ACC112 (cell line): ENCODE results near the gene RHEBL1.
A peak's percentile ranks its signal among the peaks of the same experiment; 100 is the strongest.

Experiments used
- H2AFZ ChIP-seq: fragments of 200-600 bp; sonication (generic); one replicate; pipeline ENCODE4 v1.6.0; 2017; ENCODE audit warnings: antibody characterized with exemption, low read length; ENCODE audit not compliant: unreplicated experiment
- H3K27ac ChIP-seq: fragments of 200-600 bp; sonication (generic); 2 replicates; pipeline ENCODE4 v1.5.1; 2014; ENCODE audit warnings: low read depth, mild to moderate bottlenecking, antibody characterized with exemption, low read length, moderate library complexity
- H3K27me3 ChIP-seq: fragments of 200-600 bp; sonication (generic); 2 replicates; pipeline ENCODE4 v1.6.1; 2014; ENCODE audit warnings: mild to moderate bottlenecking, antibody characterized with exemption, low read length, moderate library complexity, mixed read lengths; ENCODE audit not compliant: insufficient read depth
- H3K36me3 ChIP-seq: fragments of 200-600 bp; sonication (generic); 2 replicates; pipeline ENCODE4 v1.6.1; 2016; ENCODE audit warnings: mild to moderate bottlenecking, antibody characterized with exemption, low read length, moderate library complexity, mixed read lengths; ENCODE audit not compliant: insufficient read depth
- H3K4me1 ChIP-seq: fragments of 200-600 bp; sonication (generic); one replicate; pipeline ENCODE4 v1.6.1; 2016; ENCODE audit warnings: low read length, mixed read lengths; ENCODE audit not compliant: insufficient read depth, unreplicated experiment, control insufficient read depth
- H3K4me3 ChIP-seq: fragments of 200-600 bp; sonication (generic); 2 replicates; pipeline ENCODE4 v1.5.1; 2014; ENCODE audit warnings: mild to moderate bottlenecking, low read depth, low read length
- H3K79me2 ChIP-seq: fragments of 200-600 bp; sonication (generic); one replicate; pipeline ENCODE4 v1.6.0; 2016; ENCODE audit warnings: low read length; ENCODE audit not compliant: control insufficient read depth, unreplicated experiment, insufficient read depth

Gene RHEBL1

DNA sequence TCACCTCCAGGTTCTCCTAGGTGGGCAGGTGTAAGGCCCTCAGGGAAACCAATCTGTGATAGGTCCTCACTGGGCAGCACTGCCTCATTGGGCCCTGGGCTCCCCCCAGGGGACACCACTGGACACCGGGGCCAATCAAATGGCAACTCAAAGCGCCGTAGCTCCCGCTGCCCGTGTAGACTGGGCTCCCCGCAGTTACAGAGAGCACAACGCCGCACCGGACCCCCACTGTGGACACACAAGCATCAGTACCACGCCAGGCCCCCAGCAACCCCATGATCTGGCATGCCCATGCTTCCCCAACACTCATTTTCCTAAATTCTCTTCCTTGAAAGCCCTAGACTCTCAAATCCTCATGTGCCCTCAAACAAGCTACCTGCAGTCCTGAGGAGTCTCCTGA lies 15.3 kb downstream of the RHEBL1 start:
- no peak overlapping the region for H3K27ac ChIP-seq
- peaks cover 42% of the 10 kb centered on the region for H3K4me1 ChIP-seq
- no peaks in the 10 kb centered on the region for H3K27me3 ChIP-seq
- no peak overlapping the region for H2AFZ ChIP-seq
- peaks cover 74% of the 10 kb centered on the region for H3K79me2 ChIP-seq
- no peaks in the 10 kb centered on the region; the same call in 1 of the 2 replicates for H3K36me3 ChIP-seq
- no peak overlapping the region for H3K4me3 ChIP-seq

- Histone ChIP-seq H3K79me2 (peaks cover 70% of the 10 kb centered on the region), H3K27me3 (no peaks in the 10 kb centered on the region), H3K36me3 (peaks cover 1% of the 10 kb centered on the region), H3K27ac (no peak overlapping the region), H2AFZ (no peak overlapping the region), H3K4me1 (peaks cover 46% of the 10 kb centered on the region), H3K4me3 (no peak overlapping the region)
Observed at GRCh38 chr12:49054096-49054495, 15.7 kb downstream of the RHEBL1 start.

- peaks cover 16% of the 10 kb centered on the region for H3K36me3 ChIP-seq
- no peak overlapping the region for H3K27ac ChIP-seq
- H3K4me1 ChIP-seq, result peaks cover 41% of the 10 kb centered on the region
- H3K79me2 ChIP-seq, result peaks cover 55% of the 10 kb centered on the region
- H3K4me3 ChIP-seq, result no peak overlapping the region
- no peaks in the 10 kb centered on the region for H3K27me3 ChIP-seq
- no peak overlapping the region for H2AFZ ChIP-seq
Observed at GRCh38 chr12:49052451-49053208, 17.1 kb downstream of the RHEBL1 start.

- Histone ChIP-seq H3K4me1 (peaks cover 33% of the 10 kb centered on the region), H3K4me3 (no peak overlapping the region), H3K27ac (no peak overlapping the region), H3K36me3 (peaks cover 18% of the 10 kb centered on the region), H3K79me2 (peaks cover 48% of the 10 kb centered on the region), H2AFZ (no peak overlapping the region), H3K27me3 (no peaks in the 10 kb centered on the region)
Observed at GRCh38 chr12:49051777-49052438, 17.9 kb downstream of the RHEBL1 start.

- Histone ChIP-seq H3K79me2 (peaks cover 42% of the 10 kb centered on the region), H3K36me3 (peaks cover 18% of the 10 kb centered on the region)
Observed at GRCh38 chr12:49051373-49051764, 18.4 kb downstream of the RHEBL1 start.

DNA sequence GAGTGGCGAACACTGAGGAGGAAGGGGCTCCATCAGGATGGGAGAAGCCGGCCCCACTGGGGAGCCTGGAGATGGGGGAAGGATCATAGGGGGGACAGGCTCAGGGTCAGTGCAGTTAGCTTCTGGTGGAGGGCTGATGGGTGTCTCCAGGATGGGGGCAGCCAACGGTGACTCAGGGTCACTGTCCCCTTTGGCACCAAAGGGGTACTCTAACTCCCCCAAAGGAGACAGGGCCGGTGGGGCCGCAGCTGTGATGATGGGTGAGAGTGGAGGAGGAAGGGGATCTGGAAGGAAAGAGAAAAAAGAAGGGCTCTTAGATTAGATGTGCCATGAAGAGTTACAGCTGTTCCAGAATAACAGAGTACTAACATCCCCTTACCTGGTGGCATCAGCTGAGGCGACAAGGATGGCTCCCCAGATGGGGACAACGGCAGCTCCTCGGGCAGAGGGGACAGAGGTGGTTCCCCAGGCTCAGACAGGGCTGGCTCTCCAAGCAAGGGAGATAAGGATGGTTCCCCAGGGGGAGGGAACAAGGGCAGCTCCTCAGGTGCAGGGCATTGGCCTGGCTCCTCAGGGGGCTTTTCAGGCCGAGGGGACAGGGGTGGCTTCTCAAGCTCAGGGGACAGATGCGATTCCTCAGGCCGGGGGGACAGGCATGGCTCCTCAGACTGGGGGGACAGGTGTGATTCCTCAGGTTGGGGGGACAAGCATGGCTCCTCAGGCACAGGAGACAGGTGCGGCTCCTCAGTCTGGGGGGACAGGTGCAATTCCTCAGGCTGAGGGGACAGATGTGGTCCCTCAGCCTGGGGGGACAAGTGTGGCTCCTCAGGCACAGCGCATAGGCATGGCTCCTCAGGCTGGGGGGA lies 19.0 kb downstream of the RHEBL1 start:
- no peak overlapping the region for H3K4me3 ChIP-seq
- no peak overlapping the region for H2AFZ ChIP-seq
- peaks cover 36% of the 10 kb centered on the region for H3K79me2 ChIP-seq
- H3K36me3 ChIP-seq, result peaks cover 22% of the 10 kb centered on the region
- H3K4me1 ChIP-seq, result peaks cover 23% of the 10 kb centered on the region
- H3K27me3 ChIP-seq, result no peaks in the 10 kb centered on the region
- no peak overlapping the region for H3K27ac ChIP-seq

More at GRCh38 chr12:49051373-49051764, 18.4 kb downstream of the RHEBL1 start:
- no peaks in the 10 kb centered on the region for H3K27me3 ChIP-seq
- no peak overlapping the region for H2AFZ ChIP-seq
- peaks cover 28% of the 10 kb centered on the region for H3K4me1 ChIP-seq
- H3K4me3 ChIP-seq, result no peak overlapping the region
- no peak overlapping the region for H3K27ac ChIP-seq

GRCh38 chr12:49049566-49050224 lies 20.1 kb downstream of the RHEBL1 start:
- H3K36me3 ChIP-seq, result peaks cover 28% of the 10 kb centered on the region
- no peak overlapping the region for H3K4me3 ChIP-seq
- H2AFZ ChIP-seq, result no peak overlapping the region
- H3K27ac ChIP-seq, result 0 out of 2 replicates have a peak overlapping the region, but pooled peaks have one; percentile 3
- no peaks in the 10 kb centered on the region for H3K27me3 ChIP-seq
- peaks cover 26% of the 10 kb centered on the region for H3K79me2 ChIP-seq
- peaks cover 16% of the 10 kb centered on the region for H3K4me1 ChIP-seq

GRCh38 chr12:49048953-49049352 lies 20.8 kb downstream of the RHEBL1 start:
- Histone ChIP-seq H3K36me3 (peaks cover 33% of the 10 kb centered on the region), H3K27me3 (no peaks in the 10 kb centered on the region), H3K27ac (no peak overlapping the region), H3K79me2 (peaks cover 18% of the 10 kb centered on the region), H3K4me1 (peaks cover 16% of the 10 kb centered on the region), H2AFZ (no peak overlapping the region), H3K4me3 (no peak overlapping the region)

DNA sequence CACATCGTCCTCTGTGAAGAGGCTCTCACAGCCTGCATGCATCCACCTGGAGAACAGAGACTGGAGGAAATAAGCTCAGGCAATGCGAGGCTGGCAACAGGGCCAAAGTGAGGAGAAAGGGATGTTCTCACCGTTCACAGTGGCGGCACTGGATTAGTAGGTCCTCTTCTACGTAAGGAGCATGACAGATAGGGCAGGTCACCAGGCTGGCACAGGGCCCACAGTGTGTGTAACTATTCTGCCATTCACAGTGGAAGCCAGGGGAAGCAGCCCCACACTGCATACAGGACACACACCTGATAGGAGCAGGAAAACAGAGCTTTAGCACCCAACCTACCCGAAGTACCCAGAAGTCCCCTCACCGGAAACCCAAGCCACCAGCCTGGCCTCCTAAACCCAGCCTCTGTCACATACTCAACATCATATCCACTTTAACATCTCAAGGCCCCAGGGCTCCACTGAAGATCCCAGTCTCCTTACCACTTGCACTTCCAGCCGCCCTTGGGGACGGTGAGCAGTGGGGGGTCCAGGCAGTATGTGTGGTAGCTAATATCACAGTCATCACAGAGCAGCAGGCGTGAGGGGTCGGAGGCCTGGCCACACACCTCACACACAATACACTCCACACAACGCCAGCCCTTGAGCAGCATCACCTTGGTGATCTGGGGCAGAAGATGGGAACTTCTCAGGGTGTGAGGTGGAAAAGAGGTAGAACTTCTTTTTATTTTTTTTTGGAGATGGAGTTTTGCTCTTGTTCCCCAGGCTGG lies 23.5 kb downstream of the RHEBL1 start:
- no peaks in the 10 kb centered on the region for H3K27me3 ChIP-seq
- no peak overlapping the region for H3K27ac ChIP-seq
- peaks cover 55% of the 10 kb centered on the region for H3K36me3 ChIP-seq
- H3K79me2 ChIP-seq, result peaks cover 8% of the 10 kb centered on the region
- no peak overlapping the region for H2AFZ ChIP-seq
- H3K4me3 ChIP-seq, result no peak overlapping the region
- peaks cover 16% of the 10 kb centered on the region for H3K4me1 ChIP-seq
